ENCODE results near the gene COL16A1.

The COL16A1 gene

DNA sequence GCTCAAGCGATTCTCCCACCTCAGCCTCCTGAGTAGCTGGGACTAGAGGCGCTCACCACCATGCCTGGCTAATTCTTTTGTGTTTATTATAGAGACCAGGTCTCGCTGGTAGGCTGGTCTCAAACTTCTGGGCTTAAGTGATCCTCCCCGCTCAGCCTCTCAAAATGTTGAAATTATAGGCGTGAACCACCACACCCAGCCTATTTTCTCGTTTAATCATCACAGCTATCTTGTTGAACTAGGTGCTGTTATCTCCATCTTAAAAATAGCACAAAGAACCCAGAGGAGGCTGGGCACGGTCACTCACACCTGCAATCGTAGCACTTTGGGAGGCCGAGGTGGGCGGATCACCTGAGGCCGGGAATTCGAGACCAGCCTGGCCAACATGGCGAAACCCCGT, 28.1 kb downstream of the COL16A1 start:
- TF ChIP-seq, protein P1, sequence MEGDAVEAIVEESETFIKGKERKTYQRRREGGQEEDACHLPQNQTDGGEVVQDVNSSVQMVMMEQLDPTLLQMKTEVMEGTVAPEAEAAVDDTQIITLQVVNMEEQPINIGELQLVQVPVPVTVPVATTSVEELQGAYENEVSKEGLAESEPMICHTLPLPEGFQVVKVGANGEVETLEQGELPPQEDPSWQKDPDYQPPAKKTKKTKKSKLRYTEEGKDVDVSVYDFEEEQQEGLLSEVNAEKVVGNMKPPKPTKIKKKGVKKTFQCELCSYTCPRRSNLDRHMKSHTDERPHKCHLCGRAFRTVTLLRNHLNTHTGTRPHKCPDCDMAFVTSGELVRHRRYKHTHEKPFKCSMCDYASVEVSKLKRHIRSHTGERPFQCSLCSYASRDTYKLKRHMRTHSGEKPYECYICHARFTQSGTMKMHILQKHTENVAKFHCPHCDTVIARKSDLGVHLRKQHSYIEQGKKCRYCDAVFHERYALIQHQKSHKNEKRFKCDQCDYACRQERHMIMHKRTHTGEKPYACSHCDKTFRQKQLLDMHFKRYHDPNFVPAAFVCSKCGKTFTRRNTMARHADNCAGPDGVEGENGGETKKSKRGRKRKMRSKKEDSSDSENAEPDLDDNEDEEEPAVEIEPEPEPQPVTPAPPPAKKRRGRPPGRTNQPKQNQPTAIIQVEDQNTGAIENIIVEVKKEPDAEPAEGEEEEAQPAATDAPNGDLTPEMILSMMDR (IDR thresholded peaks at IDR 0.05): no peak

DNA sequence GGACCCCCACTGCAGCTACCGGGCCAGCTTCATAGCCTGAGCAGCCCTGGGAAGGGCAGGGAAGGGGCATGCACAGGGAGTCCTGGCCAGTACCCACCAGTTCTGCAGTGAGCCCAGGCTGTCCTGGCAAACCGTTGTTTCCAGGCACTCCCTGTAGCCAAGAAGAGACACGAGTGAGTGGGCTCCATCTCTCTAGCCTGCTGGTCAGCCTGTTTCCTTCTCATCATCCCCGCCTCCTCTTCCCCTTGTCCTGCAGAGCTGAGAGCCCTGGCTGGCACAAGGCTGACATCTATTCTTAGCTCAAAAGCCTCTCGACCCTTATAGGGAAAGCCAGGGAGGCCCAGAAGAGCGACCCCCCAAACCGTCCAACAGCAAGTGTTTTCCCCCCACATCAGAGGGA, 28.7 kb downstream of the COL16A1 start:
- TF ChIP-seq, protein P1 (IDR thresholded peaks at IDR 0.05): no peak

DNA sequence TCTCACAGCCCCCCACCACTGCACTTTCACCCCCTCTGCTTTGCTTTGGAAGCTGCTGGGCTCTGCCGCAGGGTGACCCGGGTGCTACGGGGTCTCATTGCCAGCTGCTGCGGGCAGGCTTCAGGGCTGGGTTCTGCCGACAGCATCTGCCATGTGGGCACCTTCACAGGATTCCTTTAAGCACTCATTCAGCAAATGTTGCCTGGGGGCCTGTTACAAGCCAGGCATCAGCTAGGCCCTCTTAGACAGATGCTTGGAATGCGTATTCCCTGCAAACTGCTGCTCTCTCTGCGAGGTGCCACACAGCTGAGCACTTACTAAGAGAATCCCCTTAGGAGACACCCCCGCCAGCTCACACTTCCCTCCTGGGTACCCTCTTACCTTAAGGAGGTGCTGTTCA, 29.2 kb downstream of the COL16A1 start:
- TF ChIP-seq, protein P1 (IDR thresholded peaks at IDR 0.05): no peak

DNA sequence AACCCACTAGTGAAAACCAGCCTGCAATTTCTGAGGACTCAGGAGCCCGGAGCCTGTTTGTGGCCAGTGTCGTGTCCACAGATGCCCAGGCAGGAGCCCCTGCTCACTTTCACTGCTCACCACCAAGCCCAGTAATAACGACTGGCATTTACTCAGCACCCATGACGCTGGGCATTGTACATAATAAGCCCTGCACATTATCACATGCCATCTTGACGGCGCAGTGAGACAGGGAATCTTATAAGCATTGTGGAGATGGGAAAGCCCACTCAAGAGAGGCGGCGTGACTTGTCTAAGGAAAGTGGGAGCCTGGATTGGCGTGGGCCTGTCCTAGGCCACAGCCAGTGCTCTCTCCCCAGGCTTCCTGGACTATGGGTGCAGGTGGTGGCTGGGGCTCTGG, 30.4 kb downstream of the COL16A1 start:
- TF ChIP-seq, protein P1 (IDR thresholded peaks at IDR 0.05): no peak

DNA sequence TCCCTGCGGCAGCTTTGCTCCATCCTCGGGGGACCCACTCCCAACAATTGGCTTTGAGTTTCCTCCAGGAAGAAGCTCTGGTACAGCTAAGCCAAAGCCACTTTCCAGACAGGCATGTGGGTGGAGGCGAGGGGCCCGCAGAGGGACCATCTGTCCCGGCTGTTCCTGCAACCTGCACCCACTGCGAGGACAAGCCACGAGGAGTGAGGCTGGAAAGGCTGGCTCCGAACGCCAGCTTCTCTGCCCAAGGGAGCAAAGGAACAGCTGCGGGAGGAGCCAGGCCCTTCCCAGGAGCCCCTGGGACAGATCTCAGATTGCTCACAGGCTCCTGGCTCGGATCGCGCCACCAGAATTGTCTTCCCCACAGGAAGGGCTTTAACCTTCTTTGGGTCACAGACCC, 30.8 kb downstream of the COL16A1 start:
- TF ChIP-seq, protein P1 (IDR thresholded peaks at IDR 0.05): no peak

DNA sequence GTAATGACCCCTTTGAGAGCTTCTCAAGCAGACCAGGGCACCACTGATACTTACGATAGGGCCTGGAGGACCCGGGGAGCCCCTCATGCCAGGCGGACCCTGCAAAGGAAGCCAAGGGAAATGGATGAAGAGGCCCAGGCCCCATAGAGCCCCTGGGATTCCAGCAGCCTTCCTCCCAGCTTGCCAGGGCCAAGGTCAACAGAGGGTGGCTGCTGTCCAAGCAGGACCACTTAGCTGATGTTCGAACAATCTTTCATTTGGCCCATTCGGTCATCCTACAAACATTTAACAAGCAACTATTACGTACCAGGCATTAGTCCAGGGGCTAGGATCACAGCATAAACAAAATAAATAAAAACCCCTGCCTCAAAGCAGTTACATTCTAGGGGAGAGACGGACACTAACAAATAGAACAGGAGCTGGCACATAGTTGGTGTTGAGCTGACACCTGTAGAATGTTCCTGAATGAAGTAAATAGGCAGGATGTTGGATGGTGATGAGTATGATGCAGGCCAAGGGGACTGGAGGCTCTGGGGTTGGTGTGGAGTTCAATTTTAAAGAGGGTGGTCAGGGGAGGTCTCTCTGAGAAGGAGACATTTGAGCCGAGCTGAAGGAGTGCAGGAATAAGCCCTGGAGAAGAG, 32.1 kb downstream of the COL16A1 start:
- TF ChIP-seq, protein P1 (IDR thresholded peaks at IDR 0.05): no peak

DNA sequence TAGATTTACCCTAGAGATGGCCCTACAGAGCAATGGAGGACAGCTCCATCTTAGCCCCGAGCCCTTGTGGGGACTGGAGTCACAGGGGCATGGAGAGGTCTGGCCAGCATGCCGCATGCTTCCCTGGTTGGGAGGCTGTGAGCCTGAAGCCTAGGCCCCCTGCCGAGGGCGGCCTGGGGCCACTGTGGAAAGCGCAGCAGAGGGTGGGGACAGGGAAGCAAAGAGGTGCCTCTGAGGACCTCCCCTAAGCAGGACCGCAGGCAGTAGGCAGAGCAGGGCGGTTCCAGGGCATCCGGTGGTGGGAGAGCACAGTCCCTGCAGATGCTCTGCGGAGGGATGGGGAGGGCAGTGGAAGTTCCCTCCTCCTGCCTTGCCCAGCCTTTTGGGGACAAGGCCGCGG, 32.7 kb downstream of the COL16A1 start:
- TF ChIP-seq, protein P1 (IDR thresholded peaks at IDR 0.05): no peak

DNA sequence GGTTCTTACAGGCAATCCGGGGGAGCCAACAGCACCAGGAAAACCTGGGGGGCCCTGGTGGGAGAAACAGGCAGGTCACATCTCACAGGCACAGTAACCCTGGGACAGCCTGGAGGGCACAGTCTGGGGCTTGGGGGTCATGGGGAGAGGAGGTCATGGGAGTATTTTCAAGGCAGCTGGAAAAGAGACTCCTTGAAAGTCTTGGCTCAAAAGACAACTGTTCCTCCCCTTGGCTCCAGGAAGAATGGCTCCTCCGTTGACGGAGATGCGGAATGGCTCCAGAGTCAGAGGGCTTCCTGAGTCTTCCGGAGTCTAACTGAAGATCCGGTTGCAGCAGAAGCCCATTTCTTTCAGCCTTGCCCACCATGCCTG, 33.2 kb downstream of the COL16A1 start:
- TF ChIP-seq, protein P1 (IDR thresholded peaks at IDR 0.05): no peak

All from LNCAP (cell line).